HG03039 (cell line): ENCODE results near the gene EML6.
"Not testable (repeated sequence)": the region's sequence is repeated elsewhere in the genome, so short reads cannot be mapped to it uniquely, and the experiment has no call there.

Experiments
- ATAC-seq: cut with Tn5 transposase; IDR thresholded peaks from one replicate; pipeline ENCODE4 v1.9.1; 2021; ENCODE audit warnings: mild to moderate bottlenecking, moderate library complexity; ENCODE audit not compliant: unreplicated experiment

Gene EML6

GRCh38 chr2:54839461-54840255 lies 116.2 kb downstream of the EML6 start:
- ATAC-seq = no peak

DNA sequence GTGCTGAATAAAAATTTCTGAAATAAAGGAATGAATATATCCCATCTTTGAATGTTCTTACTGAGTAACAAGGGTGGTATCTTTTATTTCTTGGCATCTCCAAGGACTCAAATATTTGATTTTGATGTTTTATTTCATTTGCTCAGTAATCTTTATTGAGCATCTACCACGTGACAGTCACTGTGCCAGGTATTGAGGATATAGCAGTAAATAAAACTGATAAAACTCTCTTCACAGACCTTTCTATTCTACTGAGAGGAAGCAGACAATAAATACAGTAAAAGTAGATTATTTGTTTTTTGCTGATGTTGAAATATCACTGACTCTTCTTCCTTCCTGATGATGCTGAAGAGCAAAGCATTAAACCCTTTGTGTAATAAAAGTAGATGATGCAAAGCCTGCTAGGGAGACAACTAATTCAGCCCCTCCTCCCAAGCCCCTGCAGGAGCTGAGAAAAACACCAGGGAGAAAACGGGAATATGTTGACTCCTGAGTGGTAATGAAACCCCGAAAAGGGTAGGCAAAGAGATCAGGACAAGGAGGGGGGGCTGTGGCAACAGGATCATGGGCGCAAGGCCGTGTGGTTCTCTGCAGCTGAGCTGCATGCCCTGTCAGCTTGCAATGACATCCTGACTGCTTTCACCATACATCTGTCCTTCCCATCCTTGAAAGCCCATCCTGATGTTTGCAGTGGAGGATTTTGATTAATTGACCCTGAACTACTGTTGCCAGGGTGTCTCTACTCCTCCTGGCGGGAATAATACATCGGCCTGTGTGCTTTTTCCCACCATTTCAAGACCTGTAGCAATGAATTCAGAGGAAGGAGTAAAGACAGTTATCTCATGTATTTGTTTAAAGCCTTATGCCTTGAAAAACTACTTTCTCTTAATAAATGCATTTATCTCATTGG lies 117.4 kb downstream of the EML6 start:
- no peak for ATAC-seq

DNA sequence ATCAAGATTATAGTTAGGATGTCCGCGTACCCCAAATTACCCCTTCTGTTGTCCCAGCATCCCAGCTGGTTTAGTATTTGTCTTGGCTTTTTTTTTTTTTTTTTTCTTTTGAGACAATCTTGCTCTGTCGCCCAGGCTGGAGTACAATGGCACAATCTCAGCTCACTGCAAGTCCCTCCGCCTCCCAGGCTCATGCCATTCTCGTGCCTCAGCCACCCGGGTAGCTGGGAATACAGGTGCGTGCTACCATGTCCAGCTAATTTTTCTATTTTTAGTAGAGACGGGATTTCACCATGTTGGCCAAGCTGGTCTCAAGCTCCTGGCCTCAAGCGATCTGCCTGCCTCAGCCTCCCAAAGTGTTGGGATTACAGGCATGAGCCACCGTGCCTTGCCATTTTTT lies 118.0 kb downstream of the EML6 start:
- ATAC-seq = not testable (repeated sequence)

- no peak for ATAC-seq
Measured at GRCh38 chr2:54845094-54845493, 121.6 kb downstream of the EML6 start.

DNA sequence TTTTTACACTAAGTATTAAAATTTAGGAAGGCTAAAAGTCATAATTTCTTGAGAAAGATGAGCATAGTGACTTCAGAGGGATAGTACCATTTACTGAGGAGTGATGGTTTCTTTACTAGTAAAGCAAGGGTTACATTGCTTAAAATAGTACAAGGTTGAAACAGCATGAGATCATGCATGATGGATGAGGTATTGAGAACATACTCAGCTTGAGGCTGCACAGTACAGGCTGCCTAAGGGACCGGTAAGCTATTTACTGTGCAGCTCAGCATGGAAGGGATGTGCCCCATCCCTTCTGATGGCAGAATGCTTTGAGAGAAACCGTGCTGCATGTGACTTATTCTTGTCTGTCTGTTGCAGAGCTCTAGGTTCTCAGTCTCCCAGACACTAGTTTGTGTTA lies 122.1 kb downstream of the EML6 start:
- no peak for ATAC-seq

DNA sequence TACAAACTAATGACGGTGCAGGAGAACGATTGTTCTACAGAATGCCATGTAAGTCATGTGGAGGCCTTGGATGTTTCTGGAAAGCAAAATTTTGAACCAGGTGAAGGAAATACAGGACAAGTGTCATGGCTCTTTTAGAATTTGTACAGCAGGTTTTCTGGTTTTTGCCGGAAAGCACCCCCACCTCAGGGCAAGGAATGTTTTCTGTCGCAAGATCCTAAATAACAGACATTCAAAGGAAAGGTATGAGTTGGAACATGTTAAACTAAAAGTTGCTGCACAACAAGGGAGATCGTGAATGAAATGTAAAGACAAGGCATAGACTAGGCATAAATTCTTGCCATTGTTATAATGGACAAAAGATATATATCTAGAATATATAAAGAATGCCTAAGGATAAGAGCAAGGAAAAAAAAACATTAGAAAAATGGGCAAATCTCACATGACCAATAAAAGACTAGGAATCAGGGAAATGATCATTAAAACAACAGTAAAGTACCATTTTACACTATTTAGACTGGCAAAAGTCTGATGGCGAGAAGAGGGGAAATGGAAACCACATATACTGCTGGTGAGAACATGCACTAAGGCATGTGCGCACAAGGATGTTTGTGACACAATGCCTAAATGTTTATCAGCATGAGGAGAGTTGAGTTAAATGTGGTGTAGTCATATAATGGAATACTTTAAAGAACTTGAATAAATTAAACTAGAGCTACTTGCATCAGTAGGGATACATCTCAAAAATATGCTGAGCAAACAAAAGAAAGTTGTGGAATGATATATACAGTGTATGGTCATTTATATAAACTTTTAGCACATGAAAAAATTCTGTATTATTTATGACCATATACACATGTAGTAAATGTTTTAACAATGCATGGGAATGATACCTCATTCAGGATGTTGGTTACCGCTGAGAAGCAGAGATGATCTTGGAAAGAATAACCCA lies 127.0 kb downstream of the EML6 start:
- no peak for ATAC-seq

DNA sequence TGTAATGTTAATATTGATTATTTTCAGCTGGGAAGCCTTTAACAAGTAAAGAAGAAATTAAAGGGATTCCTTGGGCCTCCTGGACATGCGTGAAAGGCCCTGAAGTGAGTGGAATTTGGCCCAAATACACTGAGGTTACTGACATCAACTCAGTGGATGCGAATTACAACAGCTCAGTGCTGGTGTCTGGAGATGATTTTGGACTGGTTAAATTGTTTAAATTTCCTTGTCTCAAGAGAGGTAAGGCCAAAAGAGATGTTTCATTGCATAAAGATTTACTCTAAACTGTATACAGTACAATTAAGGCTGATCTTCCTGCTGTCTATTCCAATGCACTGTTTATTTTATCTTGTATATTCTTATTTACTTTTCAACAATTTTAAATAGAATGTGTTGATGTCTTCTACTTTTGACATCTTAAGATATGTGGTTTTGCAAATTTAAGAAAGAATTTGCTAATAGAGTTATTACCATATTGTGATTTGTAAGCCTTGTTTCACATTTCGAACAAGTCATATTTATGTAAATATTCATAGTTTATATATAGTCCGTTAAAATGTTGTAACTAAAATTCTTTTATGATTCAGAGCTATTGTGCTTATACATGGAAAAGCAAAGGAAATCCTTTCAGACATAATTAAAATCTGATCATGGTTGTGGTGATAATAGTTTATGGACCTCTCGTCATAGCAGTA lies 130.3 kb downstream of the EML6 start:
- no peak for ATAC-seq

GRCh38 chr2:54855434-54855833 lies 132.0 kb downstream of the EML6 start:
- ATAC-seq = no peak

DNA sequence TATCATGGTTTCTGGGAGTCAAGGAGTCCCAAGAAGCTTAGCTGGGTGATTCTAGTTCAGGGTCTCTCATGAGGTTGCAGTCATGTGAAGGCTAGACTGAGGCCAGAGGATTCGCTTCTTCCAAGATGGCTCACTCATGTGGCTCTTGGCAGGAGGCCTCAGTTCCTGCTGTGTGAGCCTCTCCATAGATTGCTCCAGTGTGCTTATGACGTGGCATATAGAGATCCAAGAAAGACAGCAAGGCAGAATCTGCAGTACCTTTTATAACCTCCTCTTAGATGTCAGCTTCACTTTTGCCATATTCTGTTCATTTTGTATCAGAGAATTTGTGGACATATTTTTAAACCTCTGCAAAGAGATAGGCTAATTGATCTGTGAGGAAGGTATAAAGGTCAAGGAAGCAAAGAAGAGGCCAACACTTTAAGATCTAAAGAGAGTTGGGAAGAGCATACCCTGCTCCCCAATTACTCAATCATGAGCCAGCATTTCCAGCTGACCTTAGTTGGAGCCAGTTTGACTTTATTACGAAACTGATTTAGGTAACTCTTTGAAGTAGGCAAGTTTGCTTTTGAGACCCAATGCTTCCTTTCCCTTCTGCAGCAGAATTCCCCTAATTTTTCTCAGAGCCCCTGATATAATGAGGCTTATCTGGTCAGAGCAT lies 134.7 kb downstream of the EML6 start:
- ATAC-seq = no peak

DNA sequence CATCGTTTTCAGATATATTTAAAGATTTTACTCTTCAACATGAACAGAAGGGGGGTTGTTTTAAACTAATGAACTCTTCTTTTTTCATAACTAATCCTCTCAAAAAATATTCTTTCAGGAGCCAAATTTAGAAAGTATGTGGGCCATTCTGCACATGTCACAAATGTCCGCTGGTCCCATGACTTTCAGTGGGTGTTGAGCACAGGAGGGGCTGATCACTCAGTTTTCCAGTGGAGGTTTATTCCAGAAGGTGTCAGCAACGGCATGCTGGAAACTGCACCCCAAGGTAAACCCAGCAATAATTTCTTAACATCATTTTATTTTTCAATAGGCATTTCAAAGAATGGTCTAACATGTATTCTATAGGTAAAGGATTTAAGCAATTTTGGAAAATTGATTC lies 136.0 kb downstream of the EML6 start:
- no peak for ATAC-seq

DNA sequence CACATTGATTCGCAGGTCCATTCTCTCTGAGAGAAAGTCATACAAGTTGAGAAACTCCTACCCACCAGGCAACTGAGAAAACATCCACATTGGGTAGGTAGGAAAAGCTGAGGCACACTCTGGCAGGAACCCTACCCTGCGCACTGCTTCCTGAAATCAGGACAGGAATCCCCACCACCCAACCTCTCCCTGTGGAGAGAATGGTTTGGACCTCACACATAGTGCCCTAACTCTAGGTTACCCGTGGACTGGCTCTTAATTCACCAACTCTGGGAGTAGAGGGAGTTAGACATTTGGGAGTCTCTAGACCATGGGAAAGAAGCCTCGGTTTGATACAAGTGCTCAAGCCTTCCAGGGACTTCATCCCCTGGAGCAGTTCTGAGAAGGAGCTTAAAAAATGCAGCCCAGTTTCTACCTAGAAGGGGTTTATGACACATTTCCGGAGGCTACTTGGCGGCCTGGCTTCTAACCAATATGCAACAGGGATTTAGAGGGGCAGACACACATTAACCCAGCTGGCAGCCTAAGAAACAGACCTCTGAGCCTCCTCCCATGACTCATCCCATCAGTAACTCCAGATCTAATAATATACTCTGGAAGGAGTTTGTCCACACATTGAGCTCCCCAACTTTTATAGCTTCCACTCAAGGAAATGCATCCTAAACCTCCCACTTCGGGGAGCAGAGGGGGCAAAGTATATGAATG lies 136.7 kb downstream of the EML6 start:
- ATAC-seq = no peak

GRCh38 chr2:54862229-54862628 lies 138.8 kb downstream of the EML6 start:
- ATAC-seq = no peak

- ATAC-seq = no peak
Measured at GRCh38 chr2:54862742-54863141, 139.3 kb downstream of the EML6 start.

DNA sequence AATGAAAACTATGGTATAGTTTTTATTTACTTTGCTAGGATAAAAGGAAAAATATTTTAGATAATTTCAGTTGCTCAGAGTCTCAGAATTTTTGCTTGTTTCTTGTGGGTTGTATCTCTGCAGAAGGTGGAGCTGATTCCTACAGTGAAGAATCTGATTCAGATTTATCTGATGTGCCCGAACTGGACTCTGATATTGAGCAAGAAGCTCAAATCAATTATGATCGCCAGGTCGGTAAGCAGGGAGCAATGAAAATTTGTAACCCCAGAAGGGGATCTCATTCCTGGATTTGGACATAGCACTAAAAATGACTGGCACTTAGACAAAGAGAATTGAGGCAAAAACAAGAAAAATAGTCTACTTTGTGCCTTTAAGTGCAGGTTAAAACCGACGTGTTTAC lies 140.2 kb downstream of the EML6 start:
- ATAC-seq = no peak

DNA sequence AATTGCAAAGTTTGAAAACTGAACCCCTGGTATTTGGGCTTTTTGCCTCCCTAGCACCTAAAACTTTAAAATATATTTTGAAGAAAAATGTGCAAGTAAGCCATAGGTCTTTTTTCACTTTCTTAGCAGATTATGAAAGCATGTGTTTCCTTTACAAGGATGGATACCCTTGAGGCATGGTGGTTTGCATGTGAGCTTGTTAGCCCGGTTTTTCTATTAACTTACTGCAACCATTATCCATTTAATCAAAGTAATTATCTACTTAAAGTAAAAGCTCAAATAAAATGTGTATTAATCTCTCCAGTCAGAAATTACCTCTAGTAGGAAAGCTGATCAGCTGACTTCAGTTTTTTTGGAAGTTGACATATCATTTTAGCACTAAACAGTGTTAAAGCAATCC lies 140.6 kb downstream of the EML6 start:
- ATAC-seq = no peak

GRCh38 chr2:54864727-54865126 lies 141.3 kb downstream of the EML6 start:
- no peak for ATAC-seq

- no peak for ATAC-seq
Measured at GRCh38 chr2:54866179-54866578, 142.7 kb downstream of the EML6 start.

DNA sequence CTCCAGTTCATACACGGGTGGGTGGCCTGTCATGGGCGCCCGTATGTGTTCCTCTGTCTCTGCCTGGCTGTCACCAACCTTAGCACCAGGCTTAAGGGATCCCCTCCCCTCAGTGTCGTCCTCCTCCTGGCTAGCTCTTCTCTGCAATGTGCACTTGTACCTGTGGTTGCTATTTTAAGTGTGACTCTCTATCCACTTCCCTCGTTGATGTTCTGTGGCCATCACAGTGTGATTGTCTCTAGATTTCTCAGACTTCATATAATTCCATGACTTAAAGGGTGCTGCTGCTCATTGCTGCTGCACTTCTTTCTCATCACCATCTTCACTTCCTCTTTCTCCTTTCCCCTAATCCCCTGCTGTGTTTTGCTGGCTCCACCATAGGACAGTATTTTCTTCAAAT lies 143.4 kb downstream of the EML6 start:
- ATAC-seq = peak; percentile 87

GRCh38 chr2:54867457-54867856 lies 144.0 kb downstream of the EML6 start:
- ATAC-seq = peak; percentile 41
